ENCODE measurements around the gene SRGAP2B. TPM values are rescaled to one million over a fixed set of nuclear protein-coding genes. Genes with fewer than 3 reads are reported as not detected.

SRGAP2B gene
- total and polyA plus RNA-seq, 2 of the 4 experiments (the other 2 are of a cell fraction), result 15.9 to 50.7 TPM

Small RNAs within 50 kb of the gene (microRNA-seq; reads per million reads assigned to microRNA genes)
- gene AC242498.1 (ENCODE audit: insufficient read depth, insufficient read length), result not detected

Small RNAs within 50 kb of the gene (small RNA-seq; reads per million reads assigned to genes)
- gene AC242498.1, result 0 reads per million in 5 experiments

Other genes starting within 250 kb of the SRGAP2B start
- gene FAM72D, start 646 bp upstream of the SRGAP2B start, total RNA-seq (2012; rRNA removed), result 0.72 and 0.83 TPM in 2 replicates
- gene FAM72D, start 646 bp upstream of the SRGAP2B start, polyA plus RNA-seq (2012; rRNA removed), result 1.2 and 1.4 TPM in 2 replicates
- gene PPIAL4D, start 146.8 kb upstream of the SRGAP2B start, total RNA-seq (2012; rRNA removed), result not detected in 2 replicates
- not detected in 2 replicates for gene PPIAL4D, start 146.8 kb upstream of the SRGAP2B start, polyA plus RNA-seq (2012; rRNA removed)